Urinary bladder (tissue), 4 donors: Measurements from ENCODE around the gene TAF5L. TPM values are rescaled to one million over a fixed set of nuclear protein-coding genes. Genes with fewer than 3 reads are reported as not detected.

Source experiments
- DNase-seq: peaks from one replicate; pipeline ENCODE4 v3.0.0-alpha.2; 2015; ENCODE audit errors: extremely low spot score
- H3K27ac ChIP-seq: one replicate; pipeline ENCODE4 v1.5.1; 2013; ENCODE audit warnings: low read depth, mild to moderate bottlenecking, moderate library complexity
- H3K36me3 ChIP-seq: one replicate; pipeline ENCODE4 v1.6.1; 2013; ENCODE audit warnings: mild to moderate bottlenecking, moderate library complexity; ENCODE audit not compliant: insufficient read depth
- H3K4me1 ChIP-seq: one replicate; pipeline ENCODE4 v1.6.1; 2013; ENCODE audit warnings: mild to moderate bottlenecking, moderate library complexity; ENCODE audit not compliant: insufficient read depth
- H3K4me3 ChIP-seq: one replicate; pipeline ENCODE4 v1.5.1; 2013; ENCODE audit warnings: low read depth, low read length
- WGBS: extraction: QIAGEN DNeasy Blood & Tissue Kit; methylation state at CpG from one replicate; pipeline ENCODE4 v1.1.7; 2013; 5-methylcytosine and 5-hydroxymethylcytosine counted together
- polyA plus RNA-seq: library from polyadenylated mRNA; stranded (reverse); fragments of 200-250 nt; gene quantifications from one replicate; pipeline ENCODE4 v1.2.3, GENCODE V29; 2013
- total RNA-seq: library from RNA; depleted of rRNA; stranded (reverse); fragments of >200 nt; gene quantifications from one replicate; pipeline ENCODE4 v1.2.3, GENCODE V29; 2014
- donor health status: healthy with polysubstance abuse.
- donor health status: healthy.

TAF5L gene
- total RNA-seq, result 18.1 TPM
- polyA plus RNA-seq, result 19.3 TPM

GRCh38 chr1:229625915-229626831 is at the start of gene TAF5L, which contains the start of gene URB2:
Gene TAF5L, minus strand, starts transcription at chr1:229626122. Its CDS starts 11,640 bp downstream, at chr1:229614482.
Gene URB2, plus strand, starts transcription at chr1:229626247. Its CDS starts 1,387 bp downstream, at chr1:229627634.
- peak within 1 kb of the TSS; percentile 97 for H3K4me3 ChIP-seq
- H3K27ac ChIP-seq, result peak within 1 kb of the TSS; percentile 81
- peak; percentile 33 for DNase-seq
- WGBS, result under 1% methylated on average over 93 of the region's 97 CpGs
- H3K4me1 ChIP-seq, result no peaks in the 10 kb centered on the region
- no peaks in the 10 kb centered on the region for H3K36me3 ChIP-seq

- DNase-seq, result no peak
- peaks cover 3% of the 10 kb centered on the region for H3K36me3 ChIP-seq
- no peaks in the 10 kb centered on the region for H3K4me1 ChIP-seq
- H3K4me3 ChIP-seq, result no peak overlapping the region
- no peak overlapping the region for H3K27ac ChIP-seq
Observed at GRCh38 chr1:229675396-229675795, 49.5 kb upstream of the TAF5L start.

GRCh38 chr1:229674042-229674441 is 48.1 kb upstream of the TAF5L start:
- no peaks in the 10 kb centered on the region for H3K4me1 ChIP-seq
- no peak overlapping the region for H3K4me3 ChIP-seq
- DNase-seq, result no peak
- H3K36me3 ChIP-seq, result no peaks in the 10 kb centered on the region
- 47% methylated on average over 5 of the region's 5 CpGs for WGBS
- H3K27ac ChIP-seq, result no peak overlapping the region

GRCh38 chr1:229672246-229672645 is 46.3 kb upstream of the TAF5L start:
- no peak overlapping the region for H3K27ac ChIP-seq
- no peaks in the 10 kb centered on the region for H3K36me3 ChIP-seq
- H3K4me1 ChIP-seq, result no peaks in the 10 kb centered on the region
- no peak overlapping the region for H3K4me3 ChIP-seq
- 66% methylated on average over 2 of the region's 2 CpGs for WGBS
- no peak for DNase-seq

- no peaks in the 10 kb centered on the region for H3K36me3 ChIP-seq
- 74% methylated on average over 5 of the region's 5 CpGs for WGBS
- no peak overlapping the region for H3K27ac ChIP-seq
- no peak for DNase-seq
- H3K4me3 ChIP-seq, result no peak overlapping the region
- H3K4me1 ChIP-seq, result no peaks in the 10 kb centered on the region
Observed at GRCh38 chr1:229671310-229671709, 45.4 kb upstream of the TAF5L start.

DNA sequence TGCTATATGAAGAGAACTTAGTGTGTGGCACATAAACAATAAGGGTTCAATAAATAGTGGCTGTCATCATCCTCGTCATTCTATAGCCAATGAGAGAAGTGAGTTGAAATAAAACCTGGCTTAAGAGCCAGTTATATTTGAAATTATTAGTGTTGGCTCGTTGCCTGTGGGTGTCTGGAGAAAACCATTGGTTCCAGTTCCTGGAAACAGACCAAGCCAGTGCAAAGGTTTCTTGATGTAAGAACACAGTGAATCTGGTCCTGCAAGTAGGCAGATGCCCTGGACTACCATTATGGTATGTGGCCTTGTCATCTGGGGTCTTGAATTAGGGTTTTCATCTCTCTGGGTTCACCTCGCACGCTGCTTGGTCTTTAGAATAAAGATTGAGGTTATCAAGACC is 43.4 kb upstream of the TAF5L start:
- no peaks in the 10 kb centered on the region for H3K4me1 ChIP-seq
- H3K4me3 ChIP-seq, result no peak overlapping the region
- WGBS, result 85% methylated on average over 4 of the region's 4 CpGs
- DNase-seq, result no peak
- H3K27ac ChIP-seq, result no peak overlapping the region
- H3K36me3 ChIP-seq, result no peaks in the 10 kb centered on the region

GRCh38 chr1:229666585-229666984 is 40.7 kb upstream of the TAF5L start:
- Histone ChIP-seq H3K27ac (no peak overlapping the region), H3K36me3 (no peaks in the 10 kb centered on the region), H3K4me1 (peaks cover 3% of the 10 kb centered on the region), H3K4me3 (no peak overlapping the region)
- DNase-seq, result no peak
- WGBS, result 91% methylated on average over 4 of the region's 4 CpGs

- Histone ChIP-seq H3K27ac (no peak overlapping the region), H3K4me1 (peaks cover 3% of the 10 kb centered on the region), H3K4me3 (no peak overlapping the region), H3K36me3 (no peaks in the 10 kb centered on the region)
- no peak for DNase-seq
- 82% methylated on average over 7 of the region's 7 CpGs for WGBS
Observed at GRCh38 chr1:229665912-229666558, 40.1 kb upstream of the TAF5L start.

DNA sequence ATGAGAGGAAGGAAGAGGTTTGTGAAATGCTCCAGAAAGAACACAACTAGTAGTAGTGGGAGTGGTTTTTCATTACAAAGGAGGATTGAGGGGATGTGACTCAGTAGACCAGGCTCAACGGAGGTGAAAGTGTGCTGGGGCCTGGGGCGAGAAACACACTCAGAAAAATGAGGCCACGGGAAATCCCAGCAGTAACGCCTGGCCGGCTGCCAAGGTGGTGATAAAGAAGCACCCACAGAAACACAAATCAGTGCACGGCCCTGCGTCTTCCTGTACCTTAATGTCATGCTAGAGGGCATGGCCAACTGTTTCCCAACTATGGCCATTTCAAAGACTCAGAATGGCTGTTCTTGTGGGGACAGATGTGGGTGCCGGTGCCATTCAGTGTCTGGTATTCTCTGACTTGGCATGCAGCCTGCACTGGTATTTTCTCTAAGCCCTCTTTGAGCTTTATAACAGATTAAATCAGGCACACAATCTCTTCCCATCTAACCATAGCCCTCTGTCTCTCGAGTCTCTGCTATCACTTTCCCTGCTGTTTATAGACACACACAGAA is 38.3 kb upstream of the TAF5L start:
- H3K36me3 ChIP-seq, result no peaks in the 10 kb centered on the region
- no peak overlapping the region for H3K4me3 ChIP-seq
- no peak overlapping the region for H3K27ac ChIP-seq
- H3K4me1 ChIP-seq, result peaks cover 3% of the 10 kb centered on the region
- WGBS, result 34% methylated on average over 9 of the region's 9 CpGs
- DNase-seq, result no peak

- WGBS, result 94% methylated on average over 8 of the region's 8 CpGs
- no peak overlapping the region for H3K27ac ChIP-seq
Observed at GRCh38 chr1:229661897-229662296, 36.0 kb upstream of the TAF5L start.

GRCh38 chr1:229661022-229661877 is 35.3 kb upstream of the TAF5L start:
- Histone ChIP-seq H3K4me3 (no peak overlapping the region), H3K4me1 (peaks cover 3% of the 10 kb centered on the region), H3K36me3 (no peaks in the 10 kb centered on the region), H3K27ac (no peak overlapping the region)
- peak; percentile 57 for DNase-seq
- 57% methylated on average over 19 of the region's 19 CpGs for WGBS

More at GRCh38 chr1:229661897-229662296, 36.0 kb upstream of the TAF5L start:
- Histone ChIP-seq H3K4me3 (no peak overlapping the region), H3K4me1 (peaks cover 3% of the 10 kb centered on the region), H3K36me3 (no peaks in the 10 kb centered on the region)
- DNase-seq, result no peak

DNA sequence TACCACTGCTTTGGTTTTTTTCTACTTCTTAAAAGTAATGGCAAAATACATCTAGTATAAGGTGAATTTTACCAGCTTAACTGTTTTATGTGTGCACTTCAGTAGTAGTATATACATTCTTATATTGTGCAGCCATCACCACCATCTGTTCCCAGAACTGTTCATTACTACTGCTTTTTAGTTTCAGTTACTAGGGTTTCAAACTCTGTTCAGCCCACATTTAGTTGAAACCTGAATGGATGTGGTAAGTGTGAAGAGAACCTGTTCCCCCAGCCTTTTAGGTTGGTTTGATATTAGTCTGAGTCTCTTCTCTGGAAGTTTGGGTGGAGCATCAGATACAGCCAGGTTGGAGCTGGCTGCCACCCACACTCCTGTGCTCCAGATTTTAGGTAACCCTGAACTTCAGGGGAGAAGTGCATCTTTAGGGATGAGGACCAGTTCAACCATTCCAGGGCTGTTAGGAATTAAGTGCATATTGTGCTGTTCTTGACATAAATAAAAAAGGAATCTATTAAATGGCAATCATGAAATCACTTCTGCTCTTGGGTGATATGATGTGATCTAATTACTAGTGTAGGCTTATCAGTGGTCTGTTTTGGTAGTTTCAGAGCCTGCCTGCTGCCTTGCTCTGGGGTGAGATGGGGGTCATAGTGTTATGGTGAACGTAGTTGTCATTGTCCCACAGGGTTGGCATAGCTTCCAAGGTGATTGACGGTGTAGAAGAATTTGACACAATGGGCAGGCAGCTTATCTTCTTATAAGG is 32.3 kb upstream of the TAF5L start:
- no peak for DNase-seq
- 91% methylated on average over 2 of the region's 2 CpGs for WGBS
- H3K4me1 ChIP-seq, result no peaks in the 10 kb centered on the region
- no peak overlapping the region for H3K4me3 ChIP-seq
- no peaks in the 10 kb centered on the region for H3K36me3 ChIP-seq
- H3K27ac ChIP-seq, result no peak overlapping the region
